ENCODE results near the gene ALDH7A1.

Gene ALDH7A1

GRCh38 chr5:126514558-126515141 is 80.4 kb downstream of the ALDH7A1 start:
- DNase-seq (ENCODE audit: low read depth, low spot score): no peak
- Histone ChIP-seq H3K27ac (no peak overlapping the region), H3K36me3 (ENCODE audit: insufficient read depth, low read length) (no peaks in the 10 kb centered on the region), H3K9me3 (ENCODE audit: low read depth, low read length) (no peaks in the 10 kb centered on the region), H3K9ac (ENCODE audit: insufficient read length) (no peak overlapping the region), H3K4me3 (no peak overlapping the region)
- no peak for TF ChIP-seq FOXP2 (optimal IDR thresholded peaks at IDR 0.05; ENCODE audit: control extremely low read depth, extremely low read length, insufficient read depth)
- no peak for TF ChIP-seq EZH2 (IDR thresholded peaks at IDR 0.05)
- no peak for TF ChIP-seq POLR2AphosphoS5 (IDR thresholded peaks at IDR 0.05; ENCODE audit: borderline replicate concordance, low read depth, low read length)

DNA sequence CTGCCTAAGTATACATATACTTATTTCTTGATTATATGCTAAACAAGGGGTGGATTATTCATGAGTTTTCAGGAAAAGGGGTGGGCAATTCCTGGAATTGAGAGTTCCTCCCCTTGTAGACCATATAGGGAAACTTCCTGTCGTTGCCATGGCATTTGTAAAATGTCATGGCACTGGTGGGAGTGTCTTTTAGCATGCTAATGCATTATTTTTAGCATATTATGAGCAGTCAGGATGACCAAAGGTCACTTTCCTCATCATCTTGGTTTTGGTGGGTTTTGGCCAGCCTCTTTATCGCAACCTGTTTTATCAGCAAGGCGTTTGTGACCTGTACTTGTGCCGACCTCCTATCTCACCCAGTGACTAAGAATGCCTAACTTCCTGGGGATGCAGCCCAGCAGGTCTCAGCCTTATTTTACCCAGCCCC is 80.9 kb downstream of the ALDH7A1 start:
- no peak overlapping the region for H3K27ac ChIP-seq
- TF ChIP-seq FOXP2 (optimal IDR thresholded peaks at IDR 0.05; ENCODE audit: control extremely low read depth, extremely low read length, insufficient read depth) (no peak), EZH2 (IDR thresholded peaks at IDR 0.05) (no peak)
- no peak overlapping the region for H3K4me3 ChIP-seq
- no peak overlapping the region for H3K9ac ChIP-seq (ENCODE audit: insufficient read length)
- no peak for DNase-seq (ENCODE audit: low read depth, low spot score)
- H3K36me3 ChIP-seq (ENCODE audit: insufficient read depth, low read length): no peaks in the 10 kb centered on the region
- H3K9me3 ChIP-seq (ENCODE audit: low read depth, low read length): no peaks in the 10 kb centered on the region

- H3K9ac ChIP-seq (ENCODE audit: insufficient read length): no peak overlapping the region
- H3K4me3 ChIP-seq: no peak overlapping the region
- TF ChIP-seq POLR2AphosphoS5 (IDR thresholded peaks at IDR 0.05; ENCODE audit: borderline replicate concordance, low read depth, low read length) (no peak), EZH2 (IDR thresholded peaks at IDR 0.05) (no peak), FOXP2 (optimal IDR thresholded peaks at IDR 0.05; ENCODE audit: control extremely low read depth, extremely low read length, insufficient read depth) (no peak)
- no peak overlapping the region for H3K27ac ChIP-seq
- H3K9me3 ChIP-seq (ENCODE audit: low read depth, low read length): no peaks in the 10 kb centered on the region
- DNase-seq (ENCODE audit: low read depth, low spot score): no peak
- H3K36me3 ChIP-seq (ENCODE audit: insufficient read depth, low read length): no peaks in the 10 kb centered on the region
Observed at GRCh38 chr5:126513703-126514102, 81.3 kb downstream of the ALDH7A1 start.

DNA sequence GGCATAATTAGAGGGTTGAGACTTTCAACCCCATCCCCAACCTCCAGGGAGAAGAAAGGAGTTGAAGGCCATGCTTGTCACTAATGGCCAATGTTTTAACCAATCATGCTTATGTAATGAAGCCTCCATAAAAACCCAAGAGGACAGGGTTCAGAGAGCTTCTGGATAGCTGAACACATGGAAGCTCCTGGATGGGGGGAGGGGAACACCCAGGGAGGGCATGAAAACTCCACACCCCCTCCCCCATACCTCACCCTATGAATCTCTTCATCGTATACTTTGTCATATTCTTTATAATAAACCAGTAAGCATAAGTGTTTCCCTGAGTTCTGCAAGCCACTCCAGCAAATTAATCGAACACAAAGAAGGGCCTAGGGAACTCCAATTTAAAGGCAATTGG is 81.7 kb downstream of the ALDH7A1 start:
- DNase-seq (ENCODE audit: low read depth, low spot score): no peak
- Histone ChIP-seq H3K9ac (ENCODE audit: insufficient read length) (no peak overlapping the region), H3K4me3 (no peak overlapping the region)

GRCh38 chr5:126512451-126512850 is 82.6 kb downstream of the ALDH7A1 start:
- no peak overlapping the region for H3K9ac ChIP-seq (ENCODE audit: insufficient read length)
- TF ChIP-seq FOXP2 (optimal IDR thresholded peaks at IDR 0.05; ENCODE audit: control extremely low read depth, extremely low read length, insufficient read depth) (no peak), EZH2 (IDR thresholded peaks at IDR 0.05) (no peak)
- no peaks in the 10 kb centered on the region for H3K9me3 ChIP-seq (ENCODE audit: low read depth, low read length)
- H3K27ac ChIP-seq: no peak overlapping the region
- no peaks in the 10 kb centered on the region for H3K36me3 ChIP-seq (ENCODE audit: insufficient read depth, low read length)
- no peak overlapping the region for H3K4me3 ChIP-seq
- no peak for DNase-seq (ENCODE audit: low read depth, low spot score)

More for the DNA sequence above, 81.7 kb downstream of the ALDH7A1 start:
- TF ChIP-seq EZH2 (IDR thresholded peaks at IDR 0.05) (no peak), POLR2AphosphoS5 (IDR thresholded peaks at IDR 0.05; ENCODE audit: borderline replicate concordance, low read depth, low read length) (no peak), FOXP2 (optimal IDR thresholded peaks at IDR 0.05; ENCODE audit: control extremely low read depth, extremely low read length, insufficient read depth) (no peak)
- Histone ChIP-seq H3K36me3 (ENCODE audit: insufficient read depth, low read length) (no peaks in the 10 kb centered on the region), H3K9me3 (ENCODE audit: low read depth, low read length) (no peaks in the 10 kb centered on the region), H3K27ac (no peak overlapping the region)

GRCh38 chr5:126511961-126512360 is 83.1 kb downstream of the ALDH7A1 start:
- Histone ChIP-seq H3K4me3 (no peak overlapping the region), H3K27ac (no peak overlapping the region)
- no peak for TF ChIP-seq FOXP2 (optimal IDR thresholded peaks at IDR 0.05; ENCODE audit: control extremely low read depth, extremely low read length, insufficient read depth)
- TF ChIP-seq POLR2AphosphoS5 (IDR thresholded peaks at IDR 0.05; ENCODE audit: borderline replicate concordance, low read depth, low read length): no peak
- no peak for TF ChIP-seq EZH2 (IDR thresholded peaks at IDR 0.05)

DNA sequence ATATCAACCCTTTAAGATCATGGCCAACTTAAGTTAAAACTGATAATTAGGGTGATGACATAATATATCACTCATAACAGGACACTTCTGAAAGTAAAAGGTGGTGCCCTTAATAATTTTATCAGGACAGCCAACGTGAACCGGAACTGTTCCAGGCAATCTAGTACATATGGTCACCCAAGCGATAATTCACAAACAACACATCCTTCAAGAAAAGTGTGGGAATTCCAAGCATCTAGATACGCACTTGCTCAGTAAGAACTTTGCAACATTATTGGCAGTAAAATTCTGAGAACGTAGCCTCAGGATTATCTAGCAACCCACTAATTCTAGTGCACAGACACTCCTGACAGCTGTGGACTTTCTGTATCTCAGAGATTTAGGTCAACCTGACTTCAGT is 85.7 kb downstream of the ALDH7A1 start:
- TF ChIP-seq POLR2AphosphoS5 (IDR thresholded peaks at IDR 0.05; ENCODE audit: borderline replicate concordance, low read depth, low read length) (no peak), FOXP2 (optimal IDR thresholded peaks at IDR 0.05; ENCODE audit: control extremely low read depth, extremely low read length, insufficient read depth) (no peak)
- Histone ChIP-seq H3K9me3 (ENCODE audit: low read depth, low read length) (no peaks in the 10 kb centered on the region), H3K9ac (ENCODE audit: insufficient read length) (no peak overlapping the region), H3K4me3 (no peak overlapping the region), H3K36me3 (ENCODE audit: insufficient read depth, low read length) (no peaks in the 10 kb centered on the region), H3K27ac (no peak overlapping the region)
- DNase-seq (ENCODE audit: low read depth, low spot score): no peak

More at GRCh38 chr5:126511961-126512360, 83.1 kb downstream of the ALDH7A1 start:
- H3K36me3 ChIP-seq (ENCODE audit: insufficient read depth, low read length): no peaks in the 10 kb centered on the region
- H3K9ac ChIP-seq (ENCODE audit: insufficient read length): no peak overlapping the region
- no peak for DNase-seq (ENCODE audit: low read depth, low spot score)
- H3K9me3 ChIP-seq (ENCODE audit: low read depth, low read length): no peaks in the 10 kb centered on the region

- no peak for TF ChIP-seq EZH2 (IDR thresholded peaks at IDR 0.05)
- no peak for TF ChIP-seq POLR2AphosphoS5 (IDR thresholded peaks at IDR 0.05; ENCODE audit: borderline replicate concordance, low read depth, low read length)
- TF ChIP-seq FOXP2 (optimal IDR thresholded peaks at IDR 0.05; ENCODE audit: control extremely low read depth, extremely low read length, insufficient read depth): no peak
- H3K9me3 ChIP-seq (ENCODE audit: low read depth, low read length): no peaks in the 10 kb centered on the region
- H3K36me3 ChIP-seq (ENCODE audit: insufficient read depth, low read length): no peaks in the 10 kb centered on the region
- no peak for DNase-seq (ENCODE audit: low read depth, low spot score)
- no peak overlapping the region for H3K27ac ChIP-seq
- H3K4me3 ChIP-seq: no peak overlapping the region
- H3K9ac ChIP-seq (ENCODE audit: insufficient read length): no peak overlapping the region
Observed at GRCh38 chr5:126508962-126509279, 86.1 kb downstream of the ALDH7A1 start.

- no peak overlapping the region for H3K4me3 ChIP-seq
- DNase-seq (ENCODE audit: low read depth, low spot score): no peak
- H3K27ac ChIP-seq: no peak overlapping the region
- TF ChIP-seq FOXP2 (optimal IDR thresholded peaks at IDR 0.05; ENCODE audit: control extremely low read depth, extremely low read length, insufficient read depth) (no peak), EZH2 (IDR thresholded peaks at IDR 0.05) (no peak), POLR2AphosphoS5 (IDR thresholded peaks at IDR 0.05; ENCODE audit: borderline replicate concordance, low read depth, low read length) (no peak)
- H3K9ac ChIP-seq (ENCODE audit: insufficient read length): no peak overlapping the region
- no peaks in the 10 kb centered on the region for H3K36me3 ChIP-seq (ENCODE audit: insufficient read depth, low read length)
- no peaks in the 10 kb centered on the region for H3K9me3 ChIP-seq (ENCODE audit: low read depth, low read length)
Observed at GRCh38 chr5:126508251-126508961, 86.6 kb downstream of the ALDH7A1 start.

Measured in SK-N-MC (cell line).